NCI-H2196 (cell line): ENCODE data around the gene EIF4E3.
A peak's percentile ranks its signal among the peaks of the same experiment; 100 is the strongest.

ENCODE experiments used
- DNase-seq: peaks from one replicate; lab custom pipeline; 2025; ENCODE audit not compliant: unreplicated experiment; lab: John Stamatoyannopoulos, UW

Gene EIF4E3

DNA sequence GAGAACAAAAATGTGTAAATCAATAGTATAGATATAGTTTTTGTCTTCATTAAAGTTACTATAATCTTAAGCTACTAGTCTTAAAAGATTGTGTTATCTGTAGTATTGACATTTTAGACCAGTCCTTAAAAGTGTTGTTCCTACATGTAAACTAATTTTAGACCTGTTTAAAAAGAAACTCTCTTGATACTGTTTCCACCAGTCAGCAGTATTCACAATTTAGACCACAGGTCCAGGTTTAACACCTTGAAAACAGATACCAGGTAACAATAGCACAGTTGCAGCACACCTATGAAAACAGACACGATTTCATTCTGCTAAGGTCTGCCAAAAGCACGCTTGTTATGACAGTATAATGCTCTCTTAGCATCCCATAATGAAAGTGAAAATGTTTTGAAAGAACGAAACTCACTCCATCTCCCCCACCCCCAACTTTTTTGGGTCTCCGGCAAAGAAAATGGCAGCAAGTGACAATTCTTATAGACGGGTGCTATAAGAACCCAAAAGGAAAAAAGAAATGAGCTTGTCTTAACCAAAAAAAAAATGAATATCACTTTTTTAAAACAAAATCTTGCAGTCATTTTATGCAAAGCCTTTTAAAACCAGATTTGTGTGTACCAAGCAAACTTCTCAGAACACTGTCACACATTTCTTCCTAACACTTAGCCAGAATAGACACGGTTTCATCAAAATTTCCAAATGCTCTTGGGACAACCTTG lies 1.6 kb downstream of the EIF4E3 start:
- no peak for DNase-seq

- DNase-seq = no peak
These were observed 2.5 kb downstream of the EIF4E3 start for GRCh38 chr3:71722693-71723092.

- DNase-seq = no peak
These were observed 3.5 kb downstream of the EIF4E3 start for GRCh38 chr3:71721651-71722157.

- DNase-seq = no peak
These were observed 4.2 kb downstream of the EIF4E3 start for GRCh38 chr3:71721002-71721401.

DNA sequence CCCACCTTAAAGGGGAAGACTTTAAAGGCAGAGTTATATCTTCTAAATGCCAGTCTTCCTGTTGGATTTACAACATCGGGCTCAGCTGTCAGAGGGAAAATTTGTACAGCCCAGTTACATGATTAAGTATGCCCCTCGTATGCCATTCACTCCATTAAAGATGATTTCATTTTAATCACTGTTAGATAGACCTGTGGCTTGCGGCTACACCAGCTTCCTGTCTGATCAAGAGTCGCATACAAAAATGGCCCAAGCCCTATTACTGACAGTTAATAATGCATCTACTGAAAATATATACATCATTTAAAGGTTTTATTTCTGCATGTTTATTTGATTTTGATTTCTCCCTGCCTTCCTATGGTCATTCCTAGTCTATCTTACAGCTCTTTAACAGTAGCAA lies 7.1 kb downstream of the EIF4E3 start:
- no peak for DNase-seq

DNA sequence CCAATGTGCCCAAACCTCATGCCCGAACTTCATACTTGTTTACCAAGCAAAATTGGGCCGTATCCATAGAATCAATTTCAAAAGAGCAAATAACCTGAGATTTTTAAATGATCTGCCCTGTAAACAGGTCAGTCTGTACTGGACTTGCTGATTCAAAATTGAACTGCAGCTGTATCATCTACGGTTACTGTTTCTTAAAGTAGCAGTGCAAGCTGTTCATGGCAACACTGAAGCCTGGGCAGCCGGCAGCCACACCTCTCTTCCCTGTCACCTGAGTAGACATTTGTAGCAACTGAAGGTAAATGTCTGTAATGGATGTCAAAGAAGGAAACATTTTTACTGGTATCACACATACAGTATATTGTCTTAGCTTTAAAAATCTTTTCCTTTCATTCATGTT lies 10.6 kb downstream of the EIF4E3 start:
- DNase-seq = no peak

GRCh38 chr3:71713041-71713440 lies 12.2 kb downstream of the EIF4E3 start:
- DNase-seq = peak; percentile 70

DNA sequence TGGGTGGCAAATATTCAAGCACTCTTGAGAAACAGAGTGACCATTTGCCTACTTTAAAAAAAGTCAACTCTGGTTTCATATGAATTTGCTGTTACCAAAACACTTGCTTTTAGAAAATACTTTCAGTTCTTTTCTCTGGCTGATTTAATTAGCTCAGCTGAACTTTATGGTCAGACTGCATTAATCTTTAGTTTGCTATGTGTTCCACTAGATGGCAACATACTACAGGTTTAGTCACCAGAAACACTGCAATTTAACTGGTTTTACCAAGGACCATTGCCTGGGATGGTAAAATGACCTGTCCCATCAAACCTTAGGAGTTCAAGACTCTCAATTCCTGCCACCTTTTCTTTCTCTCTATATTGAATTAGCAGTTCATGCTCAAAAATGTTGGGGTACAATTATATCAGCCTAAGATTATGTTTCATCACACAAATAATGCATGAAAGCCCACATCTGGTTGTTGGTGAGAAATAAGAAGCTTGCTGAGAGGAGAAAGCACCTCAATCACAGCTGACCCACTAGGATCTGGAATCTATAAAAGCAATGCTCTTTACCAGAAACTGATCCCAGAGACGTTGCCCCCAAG lies 14.2 kb downstream of the EIF4E3 start:
- DNase-seq = peak; percentile 52

- no peak for DNase-seq
These were observed 15.2 kb downstream of the EIF4E3 start for GRCh38 chr3:71709908-71710511.

DNA sequence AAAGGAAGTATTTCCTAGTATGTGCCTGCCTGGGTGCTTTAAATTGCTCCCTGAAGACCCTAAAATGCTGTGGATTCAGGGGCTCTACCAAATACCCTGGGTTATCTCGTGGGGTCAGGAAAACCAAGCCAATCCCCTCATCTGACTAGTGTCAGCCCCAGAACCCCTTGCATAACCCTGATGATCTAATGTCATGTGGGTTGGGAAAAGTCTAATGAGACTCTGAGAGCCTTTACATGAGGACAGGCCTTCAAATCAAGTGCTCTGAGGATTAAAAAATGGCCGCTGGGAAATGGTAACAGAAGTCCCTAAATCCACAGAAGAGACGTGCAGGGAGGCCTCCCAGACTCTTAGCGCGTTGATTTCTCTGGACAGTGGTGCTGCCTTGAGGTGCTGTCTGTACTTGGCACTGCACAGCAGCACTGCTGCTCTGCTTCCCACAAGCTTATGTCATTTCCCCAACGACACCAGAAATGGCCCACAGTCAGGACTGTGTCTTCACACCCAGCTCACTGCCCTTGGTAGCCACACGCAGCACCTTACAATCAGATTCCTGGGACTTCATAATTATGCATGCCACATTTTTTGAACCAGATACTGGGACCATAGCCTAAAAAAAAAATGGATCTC lies 16.6 kb downstream of the EIF4E3 start:
- no peak for DNase-seq

DNA sequence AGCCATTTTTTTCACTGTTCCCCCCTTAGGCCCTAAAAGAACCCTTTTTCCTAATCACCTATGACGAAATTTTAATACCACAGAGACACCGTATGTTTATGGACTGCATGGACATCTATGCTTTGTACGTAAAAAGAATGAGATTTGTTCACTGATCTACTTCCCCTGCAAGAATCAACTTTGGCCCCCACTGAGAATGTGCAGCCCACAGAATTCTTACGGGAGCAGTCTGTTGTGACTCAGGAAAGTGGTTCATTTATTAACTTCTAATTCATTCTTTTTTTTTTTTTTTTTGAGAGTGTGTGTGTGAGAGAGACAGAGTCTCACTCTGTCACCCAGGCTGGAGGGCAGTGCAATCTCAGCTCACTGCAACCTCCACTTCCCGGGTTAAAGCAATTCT lies 17.6 kb downstream of the EIF4E3 start:
- no peak for DNase-seq

- DNase-seq = no peak
These were observed 19.5 kb downstream of the EIF4E3 start for GRCh38 chr3:71705681-71706080.

- DNase-seq = no peak
These were observed 20.3 kb downstream of the EIF4E3 start for GRCh38 chr3:71704915-71705314.

GRCh38 chr3:71703797-71704196 lies 21.4 kb downstream of the EIF4E3 start:
- DNase-seq = no peak

GRCh38 chr3:71702131-71703024 lies 22.8 kb downstream of the EIF4E3 start:
- no peak for DNase-seq

- no peak for DNase-seq
These were observed 23.9 kb downstream of the EIF4E3 start for GRCh38 chr3:71701251-71701762.

GRCh38 chr3:71695000-71695482 lies 30.2 kb downstream of the EIF4E3 start:
- no peak for DNase-seq

DNA sequence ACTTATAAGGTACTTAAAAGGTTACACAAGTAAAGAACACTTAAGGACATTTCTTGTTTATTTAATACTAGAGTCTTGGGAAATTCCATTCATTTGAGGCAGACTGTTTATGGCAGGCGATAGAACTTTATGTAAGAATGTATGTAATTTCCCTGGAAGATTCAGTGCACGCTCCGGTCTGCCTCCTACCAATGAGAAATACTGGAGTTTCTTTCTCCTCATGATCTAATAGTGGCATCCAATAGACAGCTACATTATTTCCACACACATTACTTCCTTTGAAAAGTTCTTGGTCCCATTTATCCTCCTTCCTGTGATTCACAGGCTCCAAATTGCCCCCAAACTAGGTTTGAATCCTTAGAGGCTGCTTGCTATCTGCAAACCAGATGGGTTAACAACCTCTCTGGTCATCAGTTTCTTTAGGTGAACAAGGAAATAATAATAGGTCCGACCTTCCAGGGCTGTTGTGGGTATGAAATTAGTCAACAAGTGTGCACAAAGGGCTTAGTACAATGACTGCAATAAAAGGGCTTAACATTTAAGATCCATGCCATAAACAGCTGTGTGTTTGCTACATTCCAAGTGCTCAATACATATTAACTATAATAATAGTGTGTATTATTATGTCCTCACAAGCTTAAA lies 30.7 kb downstream of the EIF4E3 start:
- DNase-seq = no peak

- no peak for DNase-seq
These were observed 31.6 kb downstream of the EIF4E3 start for GRCh38 chr3:71693641-71694040.

DNA sequence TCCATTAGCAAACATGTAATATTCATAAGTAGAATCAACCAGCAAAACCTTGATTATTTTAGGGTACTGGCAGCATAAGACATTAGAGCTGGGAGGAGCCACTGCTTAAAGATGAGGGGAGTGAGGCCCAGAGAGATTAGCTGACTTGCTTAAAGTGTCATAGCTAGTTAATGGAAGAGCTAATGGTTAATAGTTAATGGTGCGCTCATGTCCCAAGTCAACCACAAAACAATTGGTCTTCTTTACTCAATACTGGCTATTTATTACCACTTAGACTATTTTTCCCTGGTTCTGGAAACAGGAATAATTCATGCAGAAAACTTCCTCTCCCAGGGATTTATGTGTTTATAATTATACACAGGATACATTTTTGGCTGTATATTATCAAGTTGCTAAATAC lies 33.1 kb downstream of the EIF4E3 start:
- DNase-seq = no peak
